Measurements from ENCODE around the gene MDGA2.
"Not testable (repeated sequence)": the region's sequence is repeated elsewhere in the genome, so short reads cannot be mapped to it uniquely, and the experiment has no call there.

Gene MDGA2

DNA sequence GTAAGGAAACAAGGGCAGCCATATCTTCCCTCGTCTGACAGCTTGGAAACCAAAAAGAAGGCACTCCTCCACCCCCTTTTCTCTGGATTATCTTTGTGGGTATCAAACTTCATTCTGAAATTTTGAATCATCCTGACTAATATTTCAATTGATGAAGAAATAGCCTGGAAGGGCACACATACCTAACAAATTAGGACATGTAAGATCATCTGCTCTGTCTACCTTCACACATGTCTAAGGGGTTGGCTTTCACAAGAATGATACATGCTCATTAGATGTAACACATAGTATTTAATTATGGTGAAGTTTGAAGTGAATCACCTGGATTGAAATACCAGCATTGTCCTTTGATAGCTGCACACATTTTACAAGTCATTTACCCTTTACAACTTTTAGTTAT is 675.7 kb downstream of the MDGA2 start:
- DNase-seq (ENCODE audit: insufficient read length, low spot score) (no peak), FAIRE-seq (no peak)

DNA sequence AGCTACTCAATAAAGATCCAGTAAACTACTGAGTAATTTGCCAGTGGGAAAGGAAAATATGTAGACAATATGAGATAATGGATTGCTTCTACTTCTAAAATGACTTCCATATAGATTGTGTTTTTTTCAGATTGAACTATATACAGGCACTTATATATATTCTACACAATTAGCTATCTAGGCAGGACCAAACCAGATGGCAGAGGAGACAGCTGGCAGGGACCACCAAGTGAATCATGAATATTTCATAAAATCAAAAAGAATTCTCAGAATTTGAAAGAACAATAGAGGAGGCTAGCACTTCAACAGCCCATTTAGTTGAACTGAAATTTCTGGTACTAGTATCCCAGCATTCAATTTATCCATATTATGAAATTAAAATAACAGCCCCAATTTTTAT is 685.8 kb downstream of the MDGA2 start:
- DNase-seq (ENCODE audit: insufficient read length, low spot score): no peak
- FAIRE-seq: no peak

- FAIRE-seq (no peak), DNase-seq (ENCODE audit: insufficient read length, low spot score) (no peak)
These were observed 687.1 kb downstream of the MDGA2 start for GRCh38 chr14:46988312-46988711.

DNA sequence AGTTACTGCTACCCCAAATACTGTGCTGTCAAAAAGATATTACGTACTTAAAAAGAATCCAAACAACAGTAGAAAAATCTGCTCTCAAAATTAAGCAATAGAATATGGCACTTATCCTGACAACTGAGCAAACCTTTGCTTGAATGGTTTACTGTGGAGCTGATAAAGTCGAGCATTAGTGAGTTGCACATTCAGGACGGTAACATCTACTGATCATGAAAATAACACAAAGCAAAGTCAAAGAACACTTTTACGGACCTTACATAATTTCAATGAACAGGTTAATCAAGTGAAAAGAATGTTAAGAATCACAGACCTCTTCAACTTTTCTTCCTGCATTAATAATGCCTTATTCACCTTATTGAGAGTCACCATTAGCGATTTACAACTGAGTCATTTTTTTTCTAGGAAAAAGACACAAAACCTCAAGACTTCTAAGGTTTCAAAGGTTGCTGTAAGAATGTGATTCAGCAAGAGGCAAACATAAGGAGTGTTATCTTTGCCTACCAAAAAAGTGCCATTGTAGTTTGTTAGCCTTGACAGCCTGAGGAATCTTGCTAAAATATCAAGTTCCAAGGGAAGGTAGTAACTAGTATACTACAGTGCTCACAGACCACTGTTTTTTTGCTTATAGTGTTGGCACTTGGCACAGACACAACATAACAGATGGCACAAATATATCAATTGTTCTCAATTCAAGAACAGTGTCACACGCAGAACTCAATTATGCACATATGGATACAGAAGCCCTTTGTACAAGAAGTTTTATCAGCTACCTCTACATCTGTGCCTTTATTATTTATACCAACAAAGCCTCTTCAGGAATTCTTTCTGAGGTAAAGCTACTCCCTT is 689.6 kb downstream of the MDGA2 start:
- DNase-seq (ENCODE audit: insufficient read length, low spot score) (no peak), FAIRE-seq (no peak)

GRCh38 chr14:46973295-46973694 is 702.1 kb downstream of the MDGA2 start:
- no peak for FAIRE-seq

GRCh38 chr14:46964378-46964777 is 711.0 kb downstream of the MDGA2 start:
- DNase-seq (ENCODE audit: insufficient read length, low spot score) (no peak), FAIRE-seq (no peak)

More at GRCh38 chr14:46973295-46973694, 702.1 kb downstream of the MDGA2 start:
- DNase-seq (ENCODE audit: insufficient read length, low spot score): no peak

DNA sequence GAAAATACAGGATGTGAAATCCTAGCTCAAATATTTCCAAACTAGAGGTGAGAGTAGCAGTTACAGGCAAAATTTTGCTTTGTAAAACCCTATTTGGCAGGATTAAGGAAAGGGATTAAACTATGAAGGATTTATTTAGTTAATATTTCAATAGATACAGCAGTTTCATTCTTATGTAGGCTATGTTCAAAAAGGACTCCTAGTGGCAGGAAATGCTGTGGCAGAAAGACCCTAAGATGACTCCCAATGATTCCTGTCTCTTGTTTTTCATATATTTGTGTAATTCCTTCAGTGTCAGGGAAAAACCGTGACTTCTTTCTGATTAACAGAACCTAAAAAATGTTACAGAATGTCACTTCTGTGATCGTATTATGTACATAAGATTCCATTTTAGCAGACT is 724.3 kb downstream of the MDGA2 start:
- FAIRE-seq: no peak
- no peak for DNase-seq (ENCODE audit: insufficient read length, low spot score)

GRCh38 chr14:46940611-46941010 is 734.8 kb downstream of the MDGA2 start:
- FAIRE-seq (no peak), DNase-seq (ENCODE audit: insufficient read length, low spot score) (no peak)

GRCh38 chr14:46920542-46920941 is 754.9 kb downstream of the MDGA2 start:
- DNase-seq (ENCODE audit: insufficient read length, low spot score): no peak
- FAIRE-seq: no peak

GRCh38 chr14:46915539-46915938 is 759.9 kb downstream of the MDGA2 start:
- not testable (repeated sequence) for FAIRE-seq; DNase-seq (ENCODE audit: insufficient read length, low spot score)

DNA sequence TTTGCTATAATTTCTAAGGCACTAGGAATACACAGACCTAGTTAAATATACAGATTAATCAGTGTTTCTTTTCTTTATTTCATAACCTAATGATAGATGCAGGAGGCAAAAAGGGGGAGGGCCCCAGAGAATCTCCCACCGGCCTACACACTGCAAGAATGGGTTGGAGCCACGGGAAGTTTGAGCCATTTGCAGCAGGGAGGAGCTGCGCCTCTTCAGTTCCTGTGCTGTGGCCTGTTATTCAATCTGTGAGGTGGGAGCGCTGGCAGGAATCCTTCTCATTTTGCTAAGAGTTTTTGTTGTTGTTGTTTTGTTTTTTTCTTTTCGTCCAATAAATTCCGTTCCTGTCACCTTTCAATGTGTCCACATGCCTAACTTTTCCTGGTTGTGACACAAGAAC is 772.6 kb downstream of the MDGA2 start:
- FAIRE-seq (no peak), DNase-seq (ENCODE audit: insufficient read length, low spot score) (no peak)

DNA sequence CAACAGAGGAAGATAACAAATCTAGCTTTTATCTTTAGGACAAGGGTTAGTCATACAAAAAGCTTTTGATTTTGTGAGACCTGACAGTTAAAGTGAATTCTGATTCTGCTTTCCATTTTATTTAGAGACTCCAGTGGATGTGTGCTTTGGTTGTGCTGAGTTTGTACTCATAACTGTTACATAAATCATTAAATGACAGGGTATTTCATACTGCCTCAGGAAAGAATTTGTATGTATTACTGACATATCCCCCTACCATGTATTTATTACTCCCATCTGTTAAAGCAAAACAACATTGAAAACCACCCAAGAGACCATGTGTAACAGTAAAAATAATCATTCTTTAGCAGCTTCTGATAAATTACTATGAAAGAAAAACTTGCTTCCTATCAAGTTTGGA is 780.9 kb downstream of the MDGA2 start:
- no peak for DNase-seq (ENCODE audit: insufficient read length, low spot score)
- FAIRE-seq: no peak

DNA sequence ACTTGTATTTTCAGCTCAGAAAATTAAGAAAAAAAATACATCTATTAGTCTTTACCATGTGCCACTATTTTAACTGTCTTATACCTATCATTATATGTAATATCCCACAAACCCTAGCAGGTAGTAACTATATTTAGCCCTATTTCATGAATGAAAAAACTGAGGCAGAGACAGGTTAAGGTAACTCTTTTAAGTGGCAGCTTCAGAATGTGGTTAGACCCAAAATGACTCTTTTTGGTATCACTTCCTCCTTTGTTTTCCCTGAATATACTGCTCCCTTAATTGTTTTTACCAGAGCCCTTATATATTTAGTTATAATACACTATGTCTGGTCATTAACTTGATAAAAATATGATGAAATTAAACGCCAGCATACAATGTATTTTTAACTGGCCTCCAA is 788.3 kb downstream of the MDGA2 start:
- DNase-seq (ENCODE audit: insufficient read length, low spot score): no peak
- FAIRE-seq: no peak

- DNase-seq (ENCODE audit: insufficient read length, low spot score) (no peak), FAIRE-seq (no peak)
These were observed 789.8 kb downstream of the MDGA2 start for GRCh38 chr14:46885566-46885965.

- no peak for DNase-seq (ENCODE audit: insufficient read length, low spot score)
- FAIRE-seq: no peak
These were observed 813.7 kb downstream of the MDGA2 start for GRCh38 chr14:46861753-46862152.

GRCh38 chr14:46840944-46841720 is 834.3 kb downstream of the MDGA2 start:
- FAIRE-seq (no peak), DNase-seq (ENCODE audit: insufficient read length, low spot score) (no peak)

- FAIRE-seq: no peak
- DNase-seq (ENCODE audit: insufficient read length, low spot score): no peak
These were observed 855.1 kb downstream of the MDGA2 start for GRCh38 chr14:46820291-46820690.

- FAIRE-seq: no peak
- DNase-seq (ENCODE audit: insufficient read length, low spot score): no peak
These were observed 856.3 kb downstream of the MDGA2 start for GRCh38 chr14:46819117-46819516.

DNA sequence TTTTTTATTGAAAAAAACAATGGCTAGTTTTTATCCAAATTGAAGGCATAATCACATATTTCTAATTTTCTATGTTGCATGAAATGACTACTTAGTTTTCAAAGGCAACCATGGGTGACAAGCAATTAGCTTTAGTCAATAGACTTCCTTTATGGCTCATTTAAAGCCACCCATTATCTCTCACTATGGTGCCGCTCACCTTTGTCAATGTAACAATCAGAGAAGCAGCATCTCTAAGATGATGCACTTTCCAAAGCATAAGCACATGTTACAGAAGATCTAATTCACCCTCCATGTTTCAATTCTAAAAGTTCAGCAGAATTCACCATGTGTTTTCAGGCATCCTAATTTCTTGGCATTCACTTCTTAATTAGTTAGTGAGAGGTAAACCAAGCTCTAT is 857.3 kb downstream of the MDGA2 start:
- DNase-seq (ENCODE audit: insufficient read length, low spot score) (no peak), FAIRE-seq (no peak)

DNA sequence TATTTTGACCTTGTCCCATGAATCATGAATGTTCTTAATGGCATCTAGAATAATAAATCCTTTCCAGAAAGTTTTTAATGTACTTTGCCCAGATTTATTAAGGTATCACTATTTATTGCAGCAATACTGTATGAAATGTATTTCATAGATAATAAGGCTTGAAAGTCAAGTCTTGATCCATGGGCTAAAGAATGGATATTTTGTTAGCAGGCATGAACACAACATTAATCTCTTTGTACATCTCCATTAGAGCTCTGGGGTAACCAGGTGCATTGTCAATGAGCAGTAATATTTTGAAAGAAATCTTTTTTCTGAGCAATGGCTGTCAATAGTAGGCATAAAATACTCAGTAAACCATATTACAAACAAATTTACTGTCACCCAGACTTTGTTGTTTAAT is 882.3 kb downstream of the MDGA2 start:
- no peak for FAIRE-seq

More for the DNA sequence above, 882.3 kb downstream of the MDGA2 start:
- no peak for DNase-seq (ENCODE audit: insufficient read length, low spot score)
